CD4-positive, CD25-positive, alpha-beta regulatory T cell (primary cell): ENCODE results near the gene ACAT1. TPM values are rescaled to one million over a fixed set of nuclear protein-coding genes. Genes with fewer than 3 reads are reported as not detected.

Experiments used
- ATAC-seq, 2 donors: fragments of 150-1000 bp; cut with Tn5 transposase; one replicate each; pipeline ENCODE4 v1.10.0; 2021; ENCODE audit warnings: low read depth in 2 of 2, moderate number of reproducible peaks in 2 of 2, moderate library complexity in 1 of 2
- DNase-seq, 3 donors: peaks; one replicate each; pipeline versions ENCODE4 v3.0.0 to v3.0.0-alpha.2; 2012 to 2022; ENCODE audit warnings: mixed read lengths in 1 of 3
- H3K27ac ChIP-seq: one replicate; pipeline ENCODE4 v1.7.0; 2013; ENCODE audit warnings: mild to moderate bottlenecking, low read length; ENCODE audit not compliant: insufficient read depth, poor library complexity, severe bottlenecking
- H3K27me3 ChIP-seq: one replicate; pipeline ENCODE4 v1.7.0; 2013; ENCODE audit warnings: low read length; ENCODE audit not compliant: control insufficient read depth, insufficient read depth
- H3K36me3 ChIP-seq: one replicate; pipeline ENCODE4 v1.7.0; 2013; ENCODE audit warnings: mild to moderate bottlenecking, low read length, moderate library complexity; ENCODE audit not compliant: control insufficient read depth, insufficient read depth
- H3K4me1 ChIP-seq: 2 replicates; pipeline ENCODE4 v1.7.0; 2013; ENCODE audit warnings: mild to moderate bottlenecking, low read length; ENCODE audit not compliant: insufficient read depth, control insufficient read depth, poor library complexity, severe bottlenecking
- H3K4me3 ChIP-seq: one replicate; pipeline ENCODE4 v1.7.0; 2013; ENCODE audit warnings: low read depth, mild to moderate bottlenecking, low read length, moderate library complexity
- H3K9me3 ChIP-seq, 2 experiments: 1 replicate in 1 of 2; 2 replicates in 1 of 2; pipeline ENCODE4 v1.7.0; 2013; ENCODE audit warnings: low read length in 2 of 2, mild to moderate bottlenecking in 1 of 2, moderate library complexity in 1 of 2; ENCODE audit not compliant: control insufficient read depth in 2 of 2
- H3K27ac Mint-ChIP-seq, 3 donors: one replicate each; pipeline ENCODE4 v1.8.0; 2020 to 2022; ENCODE audit warnings: mild to moderate bottlenecking in 3 of 3, mixed read lengths in 3 of 3, moderate library complexity in 2 of 3
- H3K27me3 Mint-ChIP-seq: one replicate; pipeline ENCODE4 v1.8.0; 2022; ENCODE audit warnings: mild to moderate bottlenecking, mixed read lengths
- H3K36me3 Mint-ChIP-seq: one replicate; pipeline ENCODE4 v1.8.0; 2020; ENCODE audit warnings: mixed read lengths
- H3K4me1 Mint-ChIP-seq, 4 donors: one replicate each; pipeline ENCODE4 v1.8.0; 2020 to 2022; ENCODE audit warnings: mixed read lengths in 4 of 4, mild to moderate bottlenecking in 1 of 4
- H3K4me3 Mint-ChIP-seq, 4 donors: one replicate each; pipeline ENCODE4 v1.8.0; 2020 to 2022; ENCODE audit warnings: mild to moderate bottlenecking in 4 of 4, mixed read lengths in 4 of 4, moderate library complexity in 3 of 4
- H3K9me3 Mint-ChIP-seq, 7 donors: one replicate each; pipeline ENCODE4 v1.8.0; 2020 to 2022; ENCODE audit warnings: mixed read lengths in 7 of 7, mild to moderate bottlenecking in 3 of 7, moderate library complexity in 2 of 7
- polyA plus RNA-seq, 4 donors: library from polyadenylated mRNA; unstranded; fragments of 300-500 nt; fragmentation: Illumina TruSeq; gene quantifications; one replicate each; pipeline ENCODE4 v1.2.3, GENCODE V29; 2021
- total RNA-seq: library from RNA; stranded (reverse); gene quantifications from one replicate; pipeline ENCODE4 v1.2.3, GENCODE V29; 2022

ACAT1 gene
- total RNA-seq (19.0 TPM), polyA plus RNA-seq (10 to 100 TPM; 35.2 to 52.6 (median 44.3) TPM)

- Mint-ChIP-seq H3K27ac (peak within 1 kb of the TSS; percentile 87 to 92 (median 89)), H3K4me3 (peak within 1 kb of the TSS; percentile 91 to 97 (median 96)), H3K9me3 (peaks cover 0 to 1% (median 0%) of the 10 kb centered on the region in 7 donors), H3K4me1 (peaks cover 35 to 45% (median 41%) of the 10 kb centered on the region in 4 donors), H3K36me3 (peaks cover 10% of the 10 kb centered on the region), H3K27me3 (no peaks in the 10 kb centered on the region)
- H3K4me3 ChIP-seq: peak within 1 kb of the TSS; percentile 82
- no peaks in the 10 kb centered on the region for H3K27me3 ChIP-seq
- no peaks in the 10 kb centered on the region for H3K9me3 ChIP-seq
- H3K27ac ChIP-seq: peak within 1 kb of the TSS; percentile 68
- peaks cover 29% of the 10 kb centered on the region for H3K4me1 ChIP-seq
- ATAC-seq: peak; percentile 99 to 100
- H3K36me3 ChIP-seq: no peaks in the 10 kb centered on the region
- DNase-seq: peak; percentile 92 to 94 (median 94)
These were observed at the start of gene ACAT1 for GRCh38 chr11:108121274-108122155. Gene ACAT1, plus strand, starts transcription at chr11:108121567. Its CDS starts 40 bp downstream, at chr11:108121607.

- ATAC-seq (no peak), DNase-seq (no peak)
- Mint-ChIP-seq H3K9me3 (peaks cover 0 to 1% (median 0%) of the 10 kb centered on the region in 7 donors), H3K27ac (no peak overlapping the region), H3K27me3 (no peaks in the 10 kb centered on the region), H3K36me3 (peaks cover 41% of the 10 kb centered on the region), H3K4me1 (peaks cover 0 to 9% (median 6%) of the 10 kb centered on the region in 4 donors), H3K4me3 (no peak overlapping the region)
- Histone ChIP-seq H3K27me3 (no peaks in the 10 kb centered on the region), H3K36me3 (peaks cover 37% of the 10 kb centered on the region), H3K4me1 (no peaks in the 10 kb centered on the region), H3K9me3 (no peaks in the 10 kb centered on the region), H3K27ac (no peak overlapping the region), H3K4me3 (no peak overlapping the region)
These were observed 36.6 kb upstream of the ACAT1 start for GRCh38 chr11:108084811-108085210.

GRCh38 chr11:108085672-108086071 lies 35.7 kb upstream of the ACAT1 start:
- no peak for ATAC-seq
- H3K27me3 Mint-ChIP-seq: no peaks in the 10 kb centered on the region
- Histone ChIP-seq H3K27me3 (no peaks in the 10 kb centered on the region), H3K4me3 (no peak overlapping the region), H3K36me3 (peaks cover 32% of the 10 kb centered on the region), H3K9me3 (no peaks in the 10 kb centered on the region), H3K27ac (no peak overlapping the region), H3K4me1 (no peaks in the 10 kb centered on the region)
- no peak overlapping the region for H3K27ac Mint-ChIP-seq
- DNase-seq: no peak
- H3K9me3 Mint-ChIP-seq: peaks cover 0 to 1% (median 0%) of the 10 kb centered on the region in 7 donors
- H3K4me3 Mint-ChIP-seq: no peak overlapping the region
- peaks cover 35% of the 10 kb centered on the region for H3K36me3 Mint-ChIP-seq
- H3K4me1 Mint-ChIP-seq: peaks cover 0 to 9% (median 6%) of the 10 kb centered on the region in 4 donors

- H3K27me3 Mint-ChIP-seq: no peaks in the 10 kb centered on the region
- no peak overlapping the region for H3K4me3 ChIP-seq
- no peak for DNase-seq
- H3K4me1 Mint-ChIP-seq: peaks cover 0 to 7% (median 2%) of the 10 kb centered on the region in 4 donors
- peak overlapping the region in 1 of 3 donors; percentile 77 for H3K27ac Mint-ChIP-seq
- no peak for ATAC-seq
- H3K27me3 ChIP-seq: no peaks in the 10 kb centered on the region
- H3K27ac ChIP-seq: no peak overlapping the region
- no peaks in the 10 kb centered on the region for H3K9me3 ChIP-seq
- H3K36me3 Mint-ChIP-seq: peaks cover 26% of the 10 kb centered on the region
- no peak overlapping the region for H3K4me3 Mint-ChIP-seq
- peaks cover 43% of the 10 kb centered on the region for H3K36me3 ChIP-seq
- no peaks in the 10 kb centered on the region for H3K9me3 Mint-ChIP-seq
- H3K4me1 ChIP-seq: no peaks in the 10 kb centered on the region
These were observed 29.2 kb upstream of the ACAT1 start for GRCh38 chr11:108092134-108092533.

GRCh38 chr11:108093128-108093904 lies 28.1 kb upstream of the ACAT1 start:
- no peaks in the 10 kb centered on the region for H3K27me3 ChIP-seq
- no peaks in the 10 kb centered on the region for H3K27me3 Mint-ChIP-seq
- ATAC-seq (no peak), DNase-seq (no peak)
- H3K4me3 ChIP-seq: no peak overlapping the region
- peaks cover 30% of the 10 kb centered on the region for H3K36me3 Mint-ChIP-seq
- peaks cover 0 to 7% (median 2%) of the 10 kb centered on the region in 4 donors for H3K4me1 Mint-ChIP-seq
- no peaks in the 10 kb centered on the region for H3K9me3 Mint-ChIP-seq
- no peaks in the 10 kb centered on the region for H3K9me3 ChIP-seq
- no peaks in the 10 kb centered on the region for H3K4me1 ChIP-seq
- H3K4me3 Mint-ChIP-seq: no peak overlapping the region
- peaks cover 55% of the 10 kb centered on the region for H3K36me3 ChIP-seq
- peak overlapping the region in 2 of 3 donors; percentile 52 to 81 for H3K27ac Mint-ChIP-seq
- no peak overlapping the region for H3K27ac ChIP-seq

GRCh38 chr11:108097179-108097578 lies 24.2 kb upstream of the ACAT1 start:
- no peaks in the 10 kb centered on the region for H3K4me1 ChIP-seq
- H3K27me3 Mint-ChIP-seq: no peaks in the 10 kb centered on the region
- DNase-seq: no peak
- H3K9me3 ChIP-seq: no peaks in the 10 kb centered on the region
- H3K27ac ChIP-seq: no peak overlapping the region
- no peak for ATAC-seq
- no peaks in the 10 kb centered on the region for H3K27me3 ChIP-seq
- peaks cover 26% of the 10 kb centered on the region for H3K36me3 Mint-ChIP-seq
- no peak overlapping the region for H3K4me3 ChIP-seq
- no peak overlapping the region for H3K27ac Mint-ChIP-seq
- peaks cover 68% of the 10 kb centered on the region for H3K36me3 ChIP-seq
- peaks cover 0 to 5% (median 3%) of the 10 kb centered on the region in 4 donors for H3K4me1 Mint-ChIP-seq
- H3K9me3 Mint-ChIP-seq: no peaks in the 10 kb centered on the region
- H3K4me3 Mint-ChIP-seq: no peak overlapping the region

- H3K4me3 Mint-ChIP-seq: no peak overlapping the region
- Histone ChIP-seq H3K4me3 (no peak overlapping the region), H3K4me1 (no peaks in the 10 kb centered on the region), H3K27ac (no peak overlapping the region), H3K36me3 (peaks cover 59% of the 10 kb centered on the region), H3K27me3 (no peaks in the 10 kb centered on the region), H3K9me3 (no peaks in the 10 kb centered on the region)
- H3K36me3 Mint-ChIP-seq: peaks cover 16% of the 10 kb centered on the region
- H3K27me3 Mint-ChIP-seq: no peaks in the 10 kb centered on the region
- H3K4me1 Mint-ChIP-seq: peaks cover 0 to 5% (median 0%) of the 10 kb centered on the region in 4 donors
- no peaks in the 10 kb centered on the region for H3K9me3 Mint-ChIP-seq
- DNase-seq: no peak
- peak overlapping the region in 1 of 3 donors; percentile 61 for H3K27ac Mint-ChIP-seq
- no peak for ATAC-seq
These were observed 20.1 kb upstream of the ACAT1 start for GRCh38 chr11:108101090-108101775.
